ENCODE measurements around the gene R3HDM2.

DNA sequence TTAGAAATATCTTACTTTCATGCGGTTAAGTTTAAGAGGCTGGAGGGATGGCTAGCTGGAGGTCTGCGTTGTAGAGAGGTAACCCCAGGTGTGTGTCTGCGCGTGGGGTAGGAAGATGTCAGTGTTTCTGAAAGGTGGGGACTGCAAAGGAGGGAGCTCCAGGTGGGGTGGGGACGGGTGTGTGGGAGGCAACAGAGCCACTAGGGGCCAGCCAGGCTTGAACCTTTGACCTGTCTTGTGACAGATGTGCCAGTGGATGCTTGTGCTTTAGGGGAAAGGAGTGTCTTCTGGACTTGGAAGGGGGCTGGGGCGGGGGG lies 29.6 kb upstream of the R3HDM2 start:
- TF ChIP-seq EZH2 (IDR thresholded peaks at IDR 0.05; ENCODE audit: borderline replicate concordance, low read length), result no peak
- TF ChIP-seq, protein P1, sequence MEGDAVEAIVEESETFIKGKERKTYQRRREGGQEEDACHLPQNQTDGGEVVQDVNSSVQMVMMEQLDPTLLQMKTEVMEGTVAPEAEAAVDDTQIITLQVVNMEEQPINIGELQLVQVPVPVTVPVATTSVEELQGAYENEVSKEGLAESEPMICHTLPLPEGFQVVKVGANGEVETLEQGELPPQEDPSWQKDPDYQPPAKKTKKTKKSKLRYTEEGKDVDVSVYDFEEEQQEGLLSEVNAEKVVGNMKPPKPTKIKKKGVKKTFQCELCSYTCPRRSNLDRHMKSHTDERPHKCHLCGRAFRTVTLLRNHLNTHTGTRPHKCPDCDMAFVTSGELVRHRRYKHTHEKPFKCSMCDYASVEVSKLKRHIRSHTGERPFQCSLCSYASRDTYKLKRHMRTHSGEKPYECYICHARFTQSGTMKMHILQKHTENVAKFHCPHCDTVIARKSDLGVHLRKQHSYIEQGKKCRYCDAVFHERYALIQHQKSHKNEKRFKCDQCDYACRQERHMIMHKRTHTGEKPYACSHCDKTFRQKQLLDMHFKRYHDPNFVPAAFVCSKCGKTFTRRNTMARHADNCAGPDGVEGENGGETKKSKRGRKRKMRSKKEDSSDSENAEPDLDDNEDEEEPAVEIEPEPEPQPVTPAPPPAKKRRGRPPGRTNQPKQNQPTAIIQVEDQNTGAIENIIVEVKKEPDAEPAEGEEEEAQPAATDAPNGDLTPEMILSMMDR (IDR thresholded peaks at IDR 0.05; ENCODE audit: low read length), result no peak

Data from OCI-LY1 (cell line).